Measurements from ENCODE around the gene TMEM229A.
"Not testable (repeated sequence)": the region's sequence is repeated elsewhere in the genome, so short reads cannot be mapped to it uniquely, and the experiment has no call there.

The TMEM229A gene

DNA sequence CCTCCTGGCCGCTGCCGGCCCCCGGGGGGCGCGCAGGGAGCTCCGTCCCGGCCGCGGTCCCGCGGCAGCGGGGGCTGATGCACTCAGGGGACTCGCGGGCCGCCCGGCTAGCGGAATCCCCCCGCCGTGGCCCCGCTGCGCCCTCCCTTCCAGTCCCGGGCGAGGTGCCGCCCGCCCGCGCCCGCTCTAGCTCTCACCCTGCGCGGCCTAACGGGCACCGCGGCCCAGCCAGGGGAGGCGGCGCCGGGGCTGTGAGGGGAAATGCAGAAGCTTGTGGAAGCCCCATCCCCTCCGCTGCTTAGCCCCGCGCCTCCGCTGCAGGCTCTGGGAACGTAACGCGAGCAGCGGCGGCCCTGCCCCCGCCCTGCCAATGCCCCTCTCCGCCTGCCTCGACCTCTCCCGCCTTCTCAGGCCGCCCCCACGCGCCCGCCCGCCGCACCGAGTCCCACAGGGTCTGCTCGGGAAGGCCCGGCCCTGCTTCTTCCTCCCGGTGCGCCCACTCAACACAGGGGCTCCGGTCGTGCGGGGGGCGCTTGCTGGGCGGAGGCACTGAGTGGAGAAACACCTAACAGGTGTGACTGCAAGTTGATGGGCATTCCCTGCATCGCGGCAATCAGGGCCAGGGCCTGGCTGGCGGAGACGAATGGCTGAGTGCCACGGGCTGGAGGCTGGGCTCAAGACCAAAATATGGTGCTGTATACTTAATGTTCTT is 384 bp upstream of the TMEM229A start:
- peak; percentile 45 for DNase-seq (ENCODE audit: low read depth, low spot score)

DNA sequence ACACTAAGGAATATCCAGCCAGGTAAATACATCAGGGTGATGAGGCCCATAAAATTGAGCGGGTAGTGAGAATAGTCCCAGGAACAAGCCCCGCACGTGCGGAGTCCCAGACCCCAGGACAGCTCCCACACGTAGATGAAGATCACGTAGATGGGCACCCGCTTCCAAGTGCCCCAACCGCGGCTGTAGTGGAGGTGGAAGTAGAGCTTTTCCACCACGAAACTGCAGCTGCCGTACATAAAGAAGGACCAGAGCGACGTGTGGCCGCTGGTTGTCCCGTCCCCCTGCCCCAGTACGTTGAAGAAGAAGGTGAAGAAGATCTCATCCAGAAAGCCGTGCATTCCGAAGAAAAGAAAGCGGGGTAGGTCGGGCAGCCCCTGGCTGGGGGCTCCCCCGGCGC is 948 bp downstream of the TMEM229A start:
- peak; percentile 4 for DNase-seq (ENCODE audit: low read depth, low spot score)

DNA sequence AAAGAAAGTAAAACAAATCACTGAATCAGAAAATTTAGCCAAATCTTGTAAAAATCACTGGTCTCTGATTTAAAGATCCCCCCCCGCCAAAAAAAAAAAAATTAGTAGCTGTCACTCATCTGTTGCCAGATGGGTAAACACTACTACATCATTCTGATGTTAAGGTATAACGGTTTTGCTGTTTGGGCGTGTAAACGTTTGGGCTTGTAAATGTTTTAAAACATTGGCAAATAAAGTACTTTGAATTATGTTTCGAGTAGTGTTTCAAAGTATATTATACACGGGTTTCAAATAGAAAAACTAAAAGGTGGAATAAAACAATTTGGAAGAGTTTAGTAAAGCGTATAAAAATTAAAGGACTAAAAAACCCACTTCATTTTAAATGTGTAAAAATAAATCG is 1.5 kb downstream of the TMEM229A start:
- no peak for DNase-seq (ENCODE audit: low read depth, low spot score)

DNA sequence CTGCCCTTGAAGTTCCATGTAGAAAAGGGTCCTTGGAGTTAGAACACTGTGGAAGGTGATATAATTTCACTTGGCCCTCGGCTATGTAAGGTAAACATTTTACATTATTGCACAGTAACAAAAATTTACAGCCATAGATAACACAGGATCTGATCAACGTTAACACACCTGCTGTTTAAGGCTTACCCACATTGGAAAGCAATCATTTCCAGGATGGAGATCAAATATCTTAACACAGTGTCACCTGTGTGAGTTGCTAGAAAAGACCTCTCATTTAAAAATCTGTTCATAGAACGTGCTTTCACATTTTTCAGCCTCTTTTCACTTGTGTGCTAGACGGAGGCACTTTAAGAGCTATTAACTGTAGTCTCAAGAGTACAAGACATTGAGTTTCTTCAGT is 1.9 kb downstream of the TMEM229A start:
- DNase-seq (ENCODE audit: low read depth, low spot score), result no peak

DNA sequence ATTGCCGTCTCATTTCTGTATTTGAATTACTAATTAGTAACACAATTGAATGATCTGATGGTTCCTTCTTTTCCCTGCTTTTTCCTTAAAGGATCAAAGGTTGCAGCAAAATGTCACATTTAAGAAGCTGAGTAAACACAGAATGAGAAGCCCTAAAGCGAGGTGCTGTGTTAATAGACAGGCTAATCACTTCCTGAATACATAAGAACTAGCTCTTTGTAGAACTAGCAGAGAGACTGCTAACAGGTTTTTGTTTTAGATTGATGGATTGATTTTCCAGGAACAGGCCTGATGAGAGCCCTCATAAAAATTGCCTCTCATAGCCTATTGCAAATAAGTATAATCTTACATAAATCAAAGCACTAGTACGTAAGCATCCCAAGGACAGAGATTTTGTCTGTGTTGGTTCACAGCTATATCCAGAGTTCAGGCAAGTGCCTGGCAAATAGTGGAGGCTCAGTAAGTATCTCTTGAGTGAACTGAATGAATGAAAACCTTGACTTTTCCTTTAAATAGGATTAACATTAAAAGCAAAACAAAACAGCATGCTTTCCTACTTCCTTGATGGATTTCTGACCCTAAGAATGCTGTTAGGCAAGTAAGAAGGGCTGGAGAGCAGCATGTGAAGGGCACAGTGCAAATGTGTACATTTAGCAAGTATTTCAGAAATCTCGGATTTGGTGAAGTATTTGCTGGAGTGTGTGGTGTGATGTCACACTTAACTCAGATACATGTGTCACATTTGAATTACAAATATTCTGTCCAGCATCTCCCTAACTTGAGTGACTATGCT is 3.3 kb downstream of the TMEM229A start:
- no peak for DNase-seq (ENCODE audit: low read depth, low spot score)

DNA sequence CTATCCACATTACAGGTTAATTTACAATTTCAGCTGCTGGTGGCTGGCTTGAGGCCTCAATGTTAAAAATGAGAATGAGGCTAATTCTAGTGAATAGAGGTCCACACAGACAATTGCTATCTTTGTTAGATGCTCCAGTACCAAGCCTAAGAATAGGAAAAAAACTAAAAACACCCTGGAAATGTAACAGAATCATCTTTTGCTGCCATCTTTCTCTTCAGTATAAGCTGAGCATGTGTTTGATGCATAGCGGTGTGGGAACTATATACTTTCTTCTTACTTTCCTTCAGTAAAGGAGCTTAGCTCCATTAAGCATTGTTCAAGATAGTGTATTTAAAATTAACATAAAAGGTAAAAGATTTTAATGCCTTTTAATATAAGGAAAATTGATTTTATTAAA is 5.6 kb downstream of the TMEM229A start:
- no peak for DNase-seq (ENCODE audit: low read depth, low spot score)

DNA sequence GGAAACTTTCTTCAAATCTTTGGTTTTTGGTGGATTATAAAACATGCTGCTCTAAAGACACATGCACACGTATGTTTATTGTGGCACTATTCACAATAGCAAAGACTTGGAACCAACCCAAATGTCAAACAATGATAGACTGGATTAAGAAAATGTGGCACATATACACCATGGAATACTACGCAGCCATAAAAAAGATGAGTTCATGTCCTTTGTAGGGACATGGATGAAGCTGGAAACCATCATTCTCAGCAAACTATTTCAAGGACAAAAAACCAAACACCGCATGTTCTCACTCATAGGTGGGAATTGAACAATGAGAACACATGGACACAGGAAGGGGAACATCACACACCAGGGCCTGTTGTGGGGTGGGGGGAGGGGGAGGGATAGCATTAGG is 8.5 kb downstream of the TMEM229A start:
- not testable (repeated sequence) for DNase-seq (ENCODE audit: low read depth, low spot score)

DNA sequence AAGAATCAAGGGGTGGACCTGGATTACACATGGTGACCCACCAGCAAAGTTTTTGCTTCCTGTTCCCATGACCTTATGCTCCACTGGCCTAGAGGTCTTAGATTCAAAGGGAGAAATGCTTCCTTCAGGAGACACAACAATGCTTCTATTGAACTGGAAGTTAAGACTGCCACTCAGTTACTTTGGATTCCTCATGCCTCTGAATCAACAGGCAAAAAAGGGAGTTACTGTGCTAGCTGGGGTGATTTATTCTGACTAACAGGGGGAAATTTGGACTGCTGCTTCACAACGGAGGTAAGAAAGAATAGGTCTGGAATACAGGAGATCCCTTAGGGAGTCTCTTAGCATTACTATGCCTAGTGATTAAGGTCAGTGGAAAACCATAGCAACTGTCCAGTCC is 10.3 kb downstream of the TMEM229A start:
- no peak for DNase-seq (ENCODE audit: low read depth, low spot score)

DNA sequence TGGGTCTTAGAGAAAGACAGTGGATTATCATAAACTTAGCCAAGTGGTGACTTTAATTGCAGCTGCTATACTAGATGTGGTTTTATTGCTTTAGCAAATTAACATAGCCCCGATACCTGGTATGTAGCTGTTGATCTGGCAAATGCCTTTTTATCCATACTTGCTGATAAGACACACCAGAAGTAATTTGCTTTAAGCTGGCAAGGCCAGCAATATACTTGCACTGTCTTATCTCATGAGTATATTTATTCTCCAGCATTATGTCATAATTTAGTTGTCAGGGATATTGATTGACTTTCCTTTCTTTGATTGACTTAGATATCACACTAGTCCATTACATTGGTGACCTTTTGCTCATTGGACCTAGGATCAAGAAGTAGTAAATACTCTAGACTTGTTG is 12.8 kb downstream of the TMEM229A start:
- DNase-seq (ENCODE audit: low read depth, low spot score), result no peak

DNA sequence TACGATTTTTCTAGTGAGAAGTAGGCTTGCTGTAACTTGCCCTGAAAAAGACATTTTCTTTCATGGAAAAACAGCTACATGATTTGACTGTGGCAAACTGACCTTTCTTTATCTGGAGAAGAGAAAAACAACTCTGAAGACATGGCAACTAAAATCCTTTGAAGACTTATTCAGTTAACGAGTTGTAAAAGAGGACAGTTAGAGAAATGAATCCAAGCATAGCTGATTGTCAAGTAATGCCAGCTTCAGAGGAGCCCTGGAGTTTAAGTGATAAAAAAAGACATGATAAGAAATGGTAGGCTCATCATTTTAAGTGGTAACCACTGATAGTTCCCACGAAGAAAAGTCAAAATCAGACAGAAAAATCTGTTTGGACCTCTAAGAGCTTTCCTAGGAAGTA is 19.6 kb downstream of the TMEM229A start:
- DNase-seq (ENCODE audit: low read depth, low spot score), result no peak

DNA sequence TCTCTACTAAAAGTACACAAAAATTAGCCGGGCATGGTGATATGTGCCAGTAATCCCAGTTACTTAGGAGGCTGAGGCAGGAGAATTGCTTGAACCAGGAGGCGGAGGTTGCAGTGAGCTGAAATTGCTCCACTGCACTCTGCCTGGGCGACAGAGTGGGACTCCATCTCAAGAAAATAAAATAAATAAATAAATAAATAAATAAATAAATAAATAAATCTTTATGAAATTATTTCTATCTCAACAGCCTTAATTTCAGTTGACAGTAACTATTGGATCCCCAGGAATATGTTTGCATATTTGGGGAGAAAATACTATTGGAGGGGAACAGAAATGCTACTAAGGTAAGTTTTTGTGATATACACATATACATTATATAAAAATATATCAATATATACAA is 20.0 kb downstream of the TMEM229A start:
- DNase-seq (ENCODE audit: low read depth, low spot score), result no peak

DNA sequence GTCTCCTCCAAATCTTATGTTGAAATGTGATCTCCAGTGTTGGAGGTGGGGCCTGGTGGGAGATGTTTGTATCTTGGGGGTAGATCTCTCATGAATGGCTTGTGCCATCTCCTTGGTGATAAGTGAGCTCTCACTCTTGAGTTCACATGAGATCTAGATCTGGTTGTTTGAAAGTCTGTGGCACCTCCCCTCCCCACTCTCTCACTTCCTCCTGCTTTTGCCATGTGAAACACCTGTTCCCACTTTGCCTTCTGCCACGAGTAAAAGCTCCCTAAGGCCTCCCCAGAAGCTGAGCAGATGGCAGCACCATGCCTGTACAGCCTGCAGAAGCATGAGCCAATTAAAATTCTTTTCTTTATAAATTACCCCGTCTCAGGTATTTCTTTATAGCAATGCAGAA is 23.5 kb downstream of the TMEM229A start:
- DNase-seq (ENCODE audit: low read depth, low spot score), result no peak

DNA sequence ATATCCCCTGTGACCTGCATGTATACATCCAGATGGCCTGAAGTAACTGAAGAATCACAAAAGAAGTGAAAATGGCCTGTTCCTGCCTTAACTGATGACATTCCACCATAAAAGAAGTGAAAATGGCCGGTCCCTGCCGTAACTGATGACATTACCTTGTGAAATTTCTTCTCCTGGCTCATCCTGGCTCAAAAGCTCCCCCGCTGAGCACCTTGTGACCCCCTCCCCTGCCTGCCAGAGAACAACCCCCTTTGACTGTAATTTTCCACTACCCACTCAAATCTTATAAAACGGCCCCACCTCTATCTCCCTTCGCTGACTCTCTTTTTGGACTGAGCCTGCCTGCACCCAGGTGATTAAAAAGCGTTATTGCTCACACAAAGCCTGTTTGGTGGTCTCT is 24.6 kb downstream of the TMEM229A start:
- DNase-seq (ENCODE audit: low read depth, low spot score), result not testable (repeated sequence)

DNA sequence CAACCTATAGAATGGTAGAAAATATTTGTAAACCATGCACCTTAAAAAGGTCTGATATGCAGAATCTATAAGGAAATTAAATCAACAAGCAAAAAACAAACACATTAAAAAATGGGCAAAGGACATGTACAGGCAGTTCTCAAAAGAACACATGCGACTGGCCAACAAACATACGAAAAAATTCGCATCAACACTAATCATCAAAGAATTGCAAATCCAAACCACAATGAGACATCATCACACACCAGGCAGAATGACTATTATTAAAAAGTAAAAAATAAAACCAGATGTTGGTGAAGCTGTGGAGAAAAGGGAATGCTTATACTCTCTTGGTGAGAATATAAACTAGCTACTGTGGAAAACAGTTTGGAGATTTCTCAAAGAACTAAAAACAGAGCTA is 33.2 kb downstream of the TMEM229A start:
- DNase-seq (ENCODE audit: low read depth, low spot score), result no peak

DNA sequence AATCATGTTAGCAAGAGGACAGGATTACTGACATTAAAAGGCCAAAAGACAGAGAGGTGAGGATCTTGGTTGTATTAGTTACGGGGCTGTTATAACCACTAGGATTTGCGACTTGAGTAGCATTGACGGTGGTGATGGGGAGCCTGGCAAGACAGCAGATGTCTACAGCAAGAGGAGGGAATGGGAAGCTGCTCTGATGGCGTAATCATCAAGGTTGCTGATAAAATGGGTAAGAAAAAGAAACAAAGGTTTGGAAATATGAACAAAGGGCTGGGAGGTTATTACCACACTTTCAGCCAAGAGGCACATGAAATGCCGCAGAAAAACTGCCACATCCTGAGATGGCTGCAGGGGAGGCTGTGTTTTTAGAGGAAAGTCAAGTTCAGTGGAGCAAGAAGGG is 33.9 kb downstream of the TMEM229A start:
- DNase-seq (ENCODE audit: low read depth, low spot score), result no peak

DNA sequence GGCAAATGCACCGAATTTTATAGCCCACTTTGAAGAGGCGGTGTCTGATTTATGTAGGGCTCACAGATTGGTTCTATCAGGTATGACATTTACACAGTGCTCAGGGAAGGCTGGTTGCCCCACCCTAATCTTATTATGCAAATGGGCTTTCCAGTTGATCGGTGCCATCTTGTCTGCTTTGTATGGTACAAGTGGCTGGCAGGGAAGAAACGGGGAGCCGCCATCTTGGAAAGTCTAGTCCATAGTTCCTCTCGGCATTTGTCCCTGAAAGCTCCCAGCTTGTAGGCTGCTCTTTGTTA is 36.6 kb downstream of the TMEM229A start:
- no peak for DNase-seq (ENCODE audit: low read depth, low spot score)

DNA sequence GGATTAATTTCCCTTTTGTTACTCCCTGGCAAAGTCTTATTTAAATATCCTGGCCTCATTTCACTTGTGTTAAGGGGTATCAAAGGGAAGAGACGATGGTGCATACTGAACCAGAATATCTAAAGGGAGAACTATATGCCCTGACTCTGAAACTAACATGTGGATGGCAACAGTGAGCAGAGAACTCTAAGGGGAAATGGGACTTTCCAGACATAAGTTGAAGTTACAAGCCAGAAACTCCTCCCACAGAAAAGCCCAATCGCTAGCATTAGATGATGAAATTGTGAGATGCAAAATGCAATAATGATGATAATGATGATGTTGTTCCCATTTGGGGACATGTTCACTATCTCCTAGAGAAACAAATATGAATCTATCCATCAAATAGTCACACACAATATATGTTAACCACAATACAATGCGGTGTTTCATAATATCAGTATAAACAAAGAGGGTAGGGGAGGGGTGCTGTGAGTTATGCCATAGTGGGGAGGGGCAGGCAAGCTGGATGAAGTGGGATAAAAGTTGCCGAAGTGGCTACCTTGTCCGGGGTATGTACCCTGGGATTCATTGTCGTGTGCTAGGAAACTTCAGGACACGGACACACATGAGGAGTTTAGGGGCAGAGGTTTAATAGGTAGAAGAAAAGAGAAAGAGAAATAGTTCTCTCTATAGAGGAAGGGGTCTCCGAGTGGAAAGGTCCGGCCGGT is 37.1 kb downstream of the TMEM229A start:
- DNase-seq (ENCODE audit: low read depth, low spot score), result no peak

DNA sequence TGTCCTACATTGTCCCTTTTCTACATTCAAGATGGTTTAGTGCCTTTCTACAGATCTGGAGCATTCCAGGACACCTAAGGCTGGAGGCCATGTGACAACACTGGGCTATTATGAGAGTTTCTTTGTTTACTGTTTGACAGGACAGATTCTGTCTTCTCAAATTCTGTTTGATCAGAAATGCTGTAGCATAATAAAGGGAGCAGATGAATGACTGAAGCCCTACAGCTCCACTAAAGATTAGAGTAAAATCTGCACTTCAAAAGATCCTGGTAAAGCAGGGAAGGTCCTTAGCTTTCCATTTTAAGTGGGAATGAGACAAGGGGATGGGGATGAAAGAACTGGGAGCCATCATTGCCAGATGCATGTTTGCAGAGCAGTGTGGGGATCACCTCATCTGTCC is 38.4 kb downstream of the TMEM229A start:
- DNase-seq (ENCODE audit: low read depth, low spot score), result no peak

DNA sequence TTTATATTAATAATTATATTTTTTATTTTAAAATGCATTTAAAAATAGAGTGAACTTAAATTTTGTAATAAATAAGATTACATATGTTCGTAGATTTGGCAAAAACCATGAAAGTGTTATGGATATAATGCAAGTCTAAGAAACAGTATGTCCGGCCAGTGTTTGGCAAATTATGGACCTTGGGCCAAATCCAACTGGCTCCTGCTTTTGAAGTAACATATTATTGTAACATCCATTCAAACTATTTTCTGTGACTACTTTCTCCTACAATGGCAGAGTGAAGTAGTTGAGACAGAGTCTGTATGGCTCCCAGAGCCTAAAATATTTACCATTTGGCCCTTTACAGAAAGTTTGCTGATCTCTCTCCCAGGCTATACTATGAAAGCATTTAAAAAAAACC is 38.9 kb downstream of the TMEM229A start:
- DNase-seq (ENCODE audit: low read depth, low spot score), result no peak

DNA sequence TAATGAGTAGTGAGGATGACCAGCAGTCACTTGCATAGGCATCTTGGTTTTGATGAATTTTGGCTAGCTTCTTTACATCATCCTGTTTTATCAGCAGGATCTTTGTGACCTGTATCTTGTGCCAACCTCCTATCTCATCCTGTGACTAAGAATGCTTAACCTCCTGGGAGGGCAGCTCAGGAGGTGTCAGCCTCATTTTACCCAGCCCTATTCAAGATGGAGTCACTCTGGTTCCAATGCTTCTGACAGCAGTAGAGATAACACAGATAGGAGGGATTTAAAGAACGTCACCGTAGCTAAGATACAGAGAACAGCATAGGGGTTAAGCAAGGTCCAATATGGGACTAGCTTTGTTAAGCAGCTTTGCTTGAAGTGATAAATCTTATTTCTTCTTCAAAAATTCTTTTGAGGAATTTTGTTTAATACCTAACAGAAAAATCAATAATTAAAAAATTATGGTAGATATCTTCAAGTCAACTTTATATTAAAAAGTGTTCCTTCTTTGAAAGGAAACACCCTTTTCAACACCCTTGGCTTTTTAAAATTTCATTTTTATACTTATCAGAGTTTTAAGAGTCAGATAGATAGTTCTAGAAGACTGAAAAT is 39.9 kb downstream of the TMEM229A start:
- no peak for DNase-seq (ENCODE audit: low read depth, low spot score)

DNA sequence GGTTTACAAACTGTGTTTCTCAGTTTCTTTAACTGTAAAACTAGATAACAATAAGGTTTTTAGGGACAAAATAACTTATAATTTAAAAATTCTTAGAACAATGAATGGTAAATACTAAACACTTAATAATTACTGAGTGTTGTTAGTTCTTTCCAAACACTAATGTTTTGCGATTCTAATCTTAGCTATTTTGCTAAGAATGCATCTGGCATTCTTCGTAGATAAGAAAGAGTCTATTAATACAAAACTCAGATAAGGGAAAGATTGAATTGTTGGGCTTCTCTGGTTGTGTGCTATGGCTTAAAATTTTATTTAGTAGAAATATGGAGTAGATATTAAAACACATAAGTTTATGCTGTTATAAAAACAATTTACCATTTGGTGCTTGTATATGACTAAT is 45.4 kb downstream of the TMEM229A start:
- no peak for DNase-seq (ENCODE audit: low read depth, low spot score)

All from astrocyte of the hippocampus (primary cell).